A673 (cell line): Measurements from ENCODE around the gene DCC. TPM values are rescaled to one million over a fixed set of nuclear protein-coding genes. Genes with fewer than 3 reads are reported as not detected.

ENCODE experiments used
- BruUV-seq: library from RNA; stranded (reverse); fragments of 400-500 nt; replicated peaks from 2 replicates; lab custom pipeline; 2021; lab: Mats Ljungman, UMichigan
- CTCF ChIA-PET: fragments of 300-600 bp; sonication (Branson Sonifier 250); formaldehyde crosslinking; loops from one replicate; lab custom pipeline; 2022; ENCODE audit warnings: antibody characterized with exemption; lab: Charles Lee
- POLR2A ChIA-PET: fragments of 300-600 bp; sonication (Branson Sonifier 250); formaldehyde crosslinking; loops from one replicate; lab custom pipeline; 2022; ENCODE audit warnings: antibody characterized with exemption; ENCODE audit not compliant: low non-redundant PET; lab: Charles Lee
- DNase-seq: peaks from one replicate; pipeline ENCODE4 v3.0.0-alpha.2; 2015; ENCODE audit warnings: low spot score
- H3K27ac ChIP-seq: fragments of 200-600 bp; sonication (generic); 2 replicates; pipeline ENCODE4 v1.5.1; 2016; ENCODE audit warnings: mixed run types, low read depth, mild to moderate bottlenecking, mixed read lengths, antibody characterized with exemption, low read length; ENCODE audit not compliant: poor library complexity, severe bottlenecking
- H3K27me3 ChIP-seq: fragments of 200-600 bp; sonication (generic); replicated peaks from 2 replicates; pipeline ENCODE4 v1.6.1; 2017; ENCODE audit warnings: mixed run types, low read depth, mild to moderate bottlenecking, mixed read lengths, antibody characterized with exemption, low read length; ENCODE audit not compliant: insufficient read depth, poor library complexity
- H3K36me3 ChIP-seq: fragments of 200-600 bp; sonication (generic); 2 replicates; pipeline ENCODE4 v1.6.1; 2016; ENCODE audit warnings: mixed run types, mild to moderate bottlenecking, mixed read lengths, antibody characterized with exemption, low read length; ENCODE audit not compliant: insufficient read depth, poor library complexity, severe bottlenecking
- H3K4me1 ChIP-seq: fragments of 200-600 bp; sonication (generic); 2 replicates; pipeline ENCODE4 v1.6.1; 2017; ENCODE audit warnings: mixed run types, mild to moderate bottlenecking, mixed read lengths, antibody characterized with exemption, low read length; ENCODE audit not compliant: insufficient read depth, poor library complexity, severe bottlenecking
- H3K4me3 ChIP-seq: fragments of 200-600 bp; sonication (generic); 2 replicates; pipeline ENCODE4 v1.5.1; 2016; ENCODE audit warnings: low read depth, mixed run types, mild to moderate bottlenecking, mixed read lengths, low read length; ENCODE audit not compliant: poor library complexity, severe bottlenecking
- H3K9me3 ChIP-seq: fragments of 200-600 bp; sonication (generic); 2 replicates; pipeline ENCODE4 v1.6.1; 2016; ENCODE audit warnings: mixed run types, low read depth, mild to moderate bottlenecking, mixed read lengths, antibody characterized with exemption, low read length; ENCODE audit not compliant: poor library complexity, severe bottlenecking
- EZH2 ChIP-seq: fragments of 200-600 bp; sonication (generic); IDR thresholded peaks from 2 replicates; pipeline ENCODE4 v1.6.1; 2017; ENCODE audit warnings: borderline replicate concordance, low read depth, mild to moderate bottlenecking, mixed read lengths, antibody characterized with exemption, low read length; ENCODE audit not compliant: poor library complexity, severe bottlenecking
- intact Hi-C: fragments of 100-400 bp; cut with micrococcal nuclease; formaldehyde crosslinking; loops from one replicate; pipeline ENCODE4 v1.10.0; 2022; ENCODE audit not compliant: unreplicated experiment
- total RNA-seq: library from RNA; stranded (reverse); gene quantifications from 2 replicates; pipeline ENCODE4 v1.2.3, GENCODE V29; 2021
- TF ChIP-seq, protein P1 (sequence below): fragments of 300-800, 200-600 bp; sonication (generic); conservative IDR thresholded peaks from 2 replicates; pipeline ENCODE4 v1.5.1; 2017; ENCODE audit warnings: low read depth, mild to moderate bottlenecking, antibody characterized with exemption, low read length, moderate library complexity, mixed read lengths

DCC gene
- total RNA-seq, 1 experiment from 2014 or later, result 93.0 TPM

- Histone ChIP-seq H3K4me3 (no peak overlapping the region), H3K27me3 (no peaks in the 10 kb centered on the region), H3K4me1 (peaks cover 14% of the 10 kb centered on the region), H3K27ac (no peak overlapping the region), H3K9me3 (no peaks in the 10 kb centered on the region), H3K36me3 (peaks cover 4% of the 10 kb centered on the region)
- POLR2A ChIA-PET, result no interaction called here
- no peak for TF ChIP-seq EZH2
- TF ChIP-seq, protein P1, sequence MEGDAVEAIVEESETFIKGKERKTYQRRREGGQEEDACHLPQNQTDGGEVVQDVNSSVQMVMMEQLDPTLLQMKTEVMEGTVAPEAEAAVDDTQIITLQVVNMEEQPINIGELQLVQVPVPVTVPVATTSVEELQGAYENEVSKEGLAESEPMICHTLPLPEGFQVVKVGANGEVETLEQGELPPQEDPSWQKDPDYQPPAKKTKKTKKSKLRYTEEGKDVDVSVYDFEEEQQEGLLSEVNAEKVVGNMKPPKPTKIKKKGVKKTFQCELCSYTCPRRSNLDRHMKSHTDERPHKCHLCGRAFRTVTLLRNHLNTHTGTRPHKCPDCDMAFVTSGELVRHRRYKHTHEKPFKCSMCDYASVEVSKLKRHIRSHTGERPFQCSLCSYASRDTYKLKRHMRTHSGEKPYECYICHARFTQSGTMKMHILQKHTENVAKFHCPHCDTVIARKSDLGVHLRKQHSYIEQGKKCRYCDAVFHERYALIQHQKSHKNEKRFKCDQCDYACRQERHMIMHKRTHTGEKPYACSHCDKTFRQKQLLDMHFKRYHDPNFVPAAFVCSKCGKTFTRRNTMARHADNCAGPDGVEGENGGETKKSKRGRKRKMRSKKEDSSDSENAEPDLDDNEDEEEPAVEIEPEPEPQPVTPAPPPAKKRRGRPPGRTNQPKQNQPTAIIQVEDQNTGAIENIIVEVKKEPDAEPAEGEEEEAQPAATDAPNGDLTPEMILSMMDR, result no peak
- CTCF ChIA-PET, result no interaction called here
- DNase-seq, result no peak
- intact Hi-C loops, result no loop called here
- BruUV-seq, result no TSS peak
Observed at GRCh38 chr18:52541056-52541455, 201.1 kb downstream of the DCC start.

DNA sequence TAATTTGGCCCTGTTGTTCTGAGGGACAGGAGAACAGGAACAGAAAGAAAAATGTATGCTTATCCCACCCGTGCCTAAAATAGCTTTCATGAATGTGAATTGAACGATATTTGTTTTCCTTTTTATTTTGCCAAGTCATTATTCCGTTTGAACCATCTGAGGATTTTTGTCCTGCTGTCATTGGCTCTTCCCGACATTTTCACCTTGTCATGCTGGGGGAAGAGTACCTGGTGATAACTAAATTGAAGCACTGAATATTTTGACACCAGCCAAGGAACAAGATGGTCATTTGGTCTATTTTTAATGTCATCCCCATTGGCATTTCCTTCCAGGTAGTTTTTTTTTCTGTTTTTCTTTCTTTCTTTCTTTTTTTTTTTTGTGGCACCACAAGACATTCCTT lies 204.1 kb downstream of the DCC start:
- no peak for DNase-seq
- no peaks in the 10 kb centered on the region for H3K27me3 ChIP-seq
- H3K27ac ChIP-seq, result no peak overlapping the region
- no peaks in the 10 kb centered on the region for H3K36me3 ChIP-seq
- TF ChIP-seq, protein P1, result no peak
- no peak for TF ChIP-seq EZH2
- ChIA-PET POLR2A (no interaction called here), CTCF (no interaction called here)
- BruUV-seq, result no TSS peak
- intact Hi-C loops, result no loop called here
- H3K4me3 ChIP-seq, result no peak overlapping the region
- H3K9me3 ChIP-seq, result no peaks in the 10 kb centered on the region
- peaks cover 14% of the 10 kb centered on the region for H3K4me1 ChIP-seq

DNA sequence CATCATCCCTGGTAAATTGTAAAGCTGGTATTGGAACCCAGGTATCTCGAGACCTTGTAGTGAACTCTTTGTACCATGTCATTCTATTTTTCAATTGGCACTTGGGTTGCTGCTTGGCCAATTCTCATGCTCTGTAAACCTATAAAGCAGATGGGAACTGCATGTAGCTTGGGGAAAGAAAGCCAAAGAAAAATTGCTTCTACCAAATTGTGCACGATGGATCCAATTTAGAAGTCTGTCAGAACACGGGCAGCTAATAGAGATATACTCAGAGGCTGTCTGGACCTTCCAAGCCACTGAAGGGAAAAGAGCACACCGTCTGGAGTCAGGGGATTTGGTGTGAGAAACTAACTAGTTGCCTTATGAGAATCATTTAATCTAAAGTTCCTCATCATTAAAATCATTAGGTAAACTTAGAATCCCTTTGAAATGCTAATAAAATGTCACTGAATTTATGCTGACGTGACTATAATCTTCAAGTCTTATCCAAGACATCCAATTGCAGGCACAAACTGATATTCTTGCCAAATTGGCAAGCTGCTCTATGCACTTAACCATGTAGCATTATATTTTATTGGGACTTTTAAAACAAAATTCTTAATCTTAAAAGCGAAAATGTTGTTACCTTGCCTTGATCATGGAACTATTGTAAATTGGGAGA lies 206.8 kb downstream of the DCC start:
- CTCF ChIA-PET, result no interaction called here
- Histone ChIP-seq H3K9me3 (no peaks in the 10 kb centered on the region), H3K4me3 (no peak overlapping the region), H3K36me3 (no peaks in the 10 kb centered on the region), H3K27me3 (no peaks in the 10 kb centered on the region), H3K4me1 (peaks cover 24% of the 10 kb centered on the region), H3K27ac (no peak overlapping the region)
- POLR2A ChIA-PET, result no interaction called here
- TF ChIP-seq, protein P1, result no peak
- no peak for TF ChIP-seq EZH2
- BruUV-seq, result no TSS peak
- intact Hi-C loops, result no loop called here
- DNase-seq, result no peak
